Activated CD4-positive, alpha-beta T cell treated with anti-CD3 and anti-CD28 coated beads, Interleukin-2, amount 50 U/mL, for 1 hour (primary cell): ENCODE measurements around the gene TLE6.
"Not testable (repeated sequence)": the region's sequence is repeated elsewhere in the genome, so short reads cannot be mapped to it uniquely, and the experiment has no call there.

Experiments
- DNase-seq: peaks from one replicate; pipeline ENCODE4 v3.0.0-alpha.2; 2020

The TLE6 gene

DNA sequence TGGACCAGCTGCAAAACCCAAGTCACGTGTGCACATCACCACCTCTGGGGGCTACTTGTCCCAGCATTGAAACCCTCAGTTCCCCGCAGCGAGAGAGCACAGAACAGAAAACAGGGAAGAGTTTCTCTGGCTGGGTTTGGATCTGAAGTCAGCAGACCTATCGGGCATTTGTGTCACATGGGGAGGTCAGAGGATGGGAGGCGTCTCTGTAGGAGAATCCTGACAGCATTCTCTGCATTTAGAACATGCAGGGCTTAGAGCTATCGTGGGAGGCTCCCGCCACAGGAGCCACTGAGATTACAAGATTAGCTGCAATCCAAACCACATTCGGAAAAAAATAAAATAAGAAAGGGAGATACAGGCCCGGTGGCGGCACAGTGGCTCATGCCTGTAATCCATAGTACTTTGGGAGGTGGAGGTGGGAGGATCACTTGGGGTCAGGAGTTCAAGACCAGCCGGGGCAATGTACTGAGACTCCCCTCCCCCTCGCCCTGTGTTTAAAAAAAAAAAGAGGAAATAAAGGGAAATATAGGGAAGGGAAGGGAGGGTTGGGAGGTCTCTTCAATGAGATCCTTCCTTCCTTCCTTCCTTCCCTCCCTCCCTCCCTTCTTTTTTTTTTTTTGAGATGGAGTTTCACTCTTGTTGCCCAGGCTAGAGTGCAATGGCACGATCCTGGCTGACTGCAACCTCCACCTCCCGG is 2.9 kb upstream of the TLE6 start:
- no peak for DNase-seq

DNA sequence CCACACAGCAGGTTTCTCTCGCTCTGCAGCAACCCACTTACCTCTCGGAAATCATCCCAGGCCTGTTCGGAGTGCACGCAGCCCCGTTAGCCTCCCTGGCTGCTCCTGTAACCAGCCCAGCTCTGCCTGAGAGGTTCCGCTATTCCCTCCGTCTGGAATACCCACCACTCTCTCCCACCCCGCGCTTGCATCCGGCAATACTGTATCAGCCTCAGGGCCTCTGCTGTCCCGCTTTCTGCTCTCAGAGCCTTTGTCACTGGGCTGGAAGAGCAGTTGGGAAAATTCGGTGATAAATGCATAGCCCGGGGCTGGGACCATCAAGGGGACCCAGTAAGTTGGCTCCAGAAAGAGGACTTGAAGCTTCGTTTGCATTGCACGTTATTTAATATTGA is 759 bp upstream of the TLE6 start:
- no peak for DNase-seq

DNA sequence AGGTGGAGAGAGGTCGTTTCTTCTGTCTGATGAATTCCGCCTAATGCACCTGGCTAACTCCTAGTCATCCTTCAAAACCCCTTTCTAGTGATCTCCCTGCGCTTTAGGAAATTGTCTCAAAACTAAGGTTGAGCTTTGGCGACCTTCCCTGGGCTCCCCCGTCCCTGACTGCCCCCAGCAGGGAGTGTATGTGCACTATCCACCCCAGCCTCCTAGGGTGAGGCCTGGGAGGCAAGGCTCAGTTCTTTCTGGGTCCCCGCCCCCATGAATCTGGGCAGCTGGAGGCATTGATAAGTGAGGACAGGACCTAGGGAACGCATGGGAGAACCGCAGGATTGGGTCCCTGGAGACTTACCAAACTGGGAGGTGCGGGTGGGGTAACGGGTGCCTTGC is 378 bp downstream of the TLE6 start:
- no peak for DNase-seq

GRCh38 chr19:2978166-2978767 is 903 bp downstream of the TLE6 start:
- no peak for DNase-seq

DNA sequence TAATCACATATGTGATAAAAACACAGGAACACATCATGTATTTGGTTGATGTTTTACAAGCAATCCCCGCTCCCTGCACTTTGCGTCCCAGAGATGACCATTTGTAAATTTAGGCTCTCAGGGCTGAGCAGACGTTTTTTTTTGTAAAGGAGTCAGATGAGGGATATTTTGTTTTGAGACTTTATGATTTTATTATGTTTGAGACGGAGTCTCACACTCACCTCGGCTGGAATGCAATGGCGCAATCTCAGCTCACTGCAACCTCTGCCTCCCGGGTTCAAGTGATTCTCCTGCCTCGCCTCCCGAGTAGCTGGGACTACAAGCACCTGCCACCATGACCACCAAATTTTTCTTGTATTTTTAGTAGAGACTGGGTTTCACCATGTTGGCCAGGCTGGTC is 1.4 kb downstream of the TLE6 start:
- no peak for DNase-seq

GRCh38 chr19:2981898-2982297 is 4.5 kb downstream of the TLE6 start:
- DNase-seq: no peak

DNA sequence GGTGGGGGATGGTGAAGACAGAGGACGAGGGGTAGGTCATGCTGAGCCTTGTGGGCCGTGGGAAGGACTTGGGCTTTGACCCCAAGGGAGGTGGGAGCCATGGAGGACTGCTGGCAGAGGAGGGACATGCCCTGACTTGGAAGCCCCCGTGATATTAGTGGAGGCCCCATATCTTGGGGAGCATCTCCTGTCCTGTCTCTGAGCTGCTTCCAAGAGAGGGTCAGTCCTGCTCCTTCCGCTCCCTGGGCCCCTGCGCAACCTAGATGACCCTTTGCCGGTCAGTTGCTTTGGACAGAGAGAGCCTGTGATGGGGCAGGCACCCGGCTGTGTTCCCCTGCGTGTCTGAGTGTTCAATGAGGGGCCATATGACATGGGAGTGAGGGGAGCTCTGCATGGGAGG is 5.2 kb downstream of the TLE6 start:
- DNase-seq: no peak

GRCh38 chr19:2982983-2983350 is 5.6 kb downstream of the TLE6 start:
- no peak for DNase-seq

GRCh38 chr19:2983351-2984214 is 6.2 kb downstream of the TLE6 start:
- no peak for DNase-seq

DNA sequence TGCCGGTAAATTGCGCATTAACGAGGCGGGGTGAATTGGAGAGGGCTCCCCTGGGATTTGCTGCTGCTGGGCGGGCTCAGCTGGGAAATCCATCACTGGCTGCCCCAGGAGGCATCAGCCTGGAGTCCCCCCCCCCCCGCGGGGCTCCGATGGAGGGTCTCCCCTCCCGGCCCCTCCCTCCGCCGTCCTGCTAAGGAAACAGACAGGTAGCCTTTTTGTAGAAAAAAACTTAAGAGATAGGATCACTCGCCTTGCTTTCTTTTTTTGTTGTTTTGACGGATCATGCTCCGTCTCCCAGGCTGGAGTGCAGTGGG is 6.8 kb downstream of the TLE6 start:
- no peak for DNase-seq

- no peak for DNase-seq
These were observed 9.7 kb downstream of the TLE6 start for GRCh38 chr19:2986951-2987524.

DNA sequence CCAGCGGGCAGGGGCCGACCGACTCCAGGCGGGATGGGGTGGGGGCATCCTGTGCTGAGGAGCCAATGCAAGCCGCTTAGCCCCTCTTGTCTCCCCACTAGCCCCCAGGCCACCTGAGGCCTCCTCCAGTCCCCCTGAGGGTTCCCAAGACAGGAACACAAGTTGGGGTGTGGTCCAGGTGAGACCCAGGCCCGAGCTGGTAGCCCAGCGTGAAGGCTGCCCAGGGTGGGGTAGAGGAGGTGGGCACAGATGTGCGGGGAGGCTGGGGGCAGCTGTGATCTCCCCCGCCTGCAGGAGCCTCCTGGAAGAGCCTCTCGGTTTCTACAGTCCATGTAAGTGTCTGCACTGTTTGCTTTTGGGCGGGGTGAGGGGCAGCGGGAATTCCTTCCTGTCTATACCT is 10.4 kb downstream of the TLE6 start:
- DNase-seq: no peak

DNA sequence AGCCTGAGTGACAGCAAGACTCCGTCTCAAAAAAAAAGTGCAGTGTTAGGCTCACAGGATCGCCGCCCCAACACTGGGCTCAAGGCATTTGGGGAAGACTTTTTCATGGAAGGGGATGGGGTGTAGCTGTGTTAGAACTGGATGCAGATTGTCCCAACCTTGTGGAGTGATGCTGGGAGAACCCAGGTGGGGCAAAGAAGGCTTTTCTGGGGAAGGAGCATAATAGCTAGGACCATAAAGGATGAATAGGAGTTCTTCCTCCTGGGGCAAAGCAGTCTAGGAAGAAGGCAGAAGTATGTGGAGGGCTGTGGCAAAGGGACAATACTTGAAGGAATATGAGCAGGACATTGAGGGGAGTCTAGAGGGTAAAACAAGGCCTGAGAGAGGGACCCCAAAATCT is 11.2 kb downstream of the TLE6 start:
- no peak for DNase-seq

GRCh38 chr19:2989236-2989946 is 12.0 kb downstream of the TLE6 start:
- DNase-seq: no peak

GRCh38 chr19:2992333-2992732 is 15.0 kb downstream of the TLE6 start:
- DNase-seq: not testable (repeated sequence)

- DNase-seq: no peak
These were observed 15.6 kb downstream of the TLE6 start for GRCh38 chr19:2992958-2993357.

GRCh38 chr19:2993579-2993978 is 16.2 kb downstream of the TLE6 start:
- DNase-seq: no peak

- no peak for DNase-seq
These were observed 17.3 kb downstream of the TLE6 start for GRCh38 chr19:2994588-2995131.

GRCh38 chr19:2997720-2998119 is 20.4 kb downstream of the TLE6 start:
- DNase-seq: no peak

DNA sequence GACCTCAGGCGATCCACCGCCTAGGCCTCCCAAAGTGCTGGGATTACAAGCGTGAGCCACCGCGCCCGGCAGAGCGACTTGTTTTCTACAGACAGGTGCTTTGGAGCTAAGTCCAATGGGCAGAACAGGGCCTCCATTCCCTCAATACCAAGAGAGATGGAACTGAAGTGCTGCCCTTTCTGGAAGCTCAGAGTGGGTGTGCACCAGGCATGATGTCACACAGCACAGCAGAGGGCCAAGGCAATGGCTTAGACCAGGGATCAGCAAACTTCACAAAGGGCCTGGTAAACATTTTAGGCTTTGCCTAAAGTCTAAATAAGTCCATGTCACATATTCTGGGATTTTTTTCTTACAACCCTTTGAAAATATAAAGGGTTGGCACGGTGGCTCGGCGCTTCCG is 21.3 kb downstream of the TLE6 start:
- no peak for DNase-seq

GRCh38 chr19:3001235-3001800 is 24.0 kb downstream of the TLE6 start:
- DNase-seq: no peak

- DNase-seq: no peak
These were observed 25.7 kb downstream of the TLE6 start for GRCh38 chr19:3003046-3003445.

GRCh38 chr19:3004522-3004921 is 27.2 kb downstream of the TLE6 start:
- DNase-seq: no peak
